HG03432 (cell line): Measurements from ENCODE around the gene HAUS6.
A peak's percentile ranks its signal among the peaks of the same experiment; 100 is the strongest.
"Not testable (repeated sequence)": the region's sequence is repeated elsewhere in the genome, so short reads cannot be mapped to it uniquely, and the experiment has no call there.

Experiments
- ATAC-seq: cut with Tn5 transposase; IDR thresholded peaks from one replicate; pipeline ENCODE4 v1.9.1; 2021; ENCODE audit warnings: mild to moderate bottlenecking, moderate library complexity; ENCODE audit not compliant: unreplicated experiment

Gene HAUS6

GRCh38 chr9:19036611-19037010 lies 66.1 kb downstream of the HAUS6 start:
- ATAC-seq = no peak

GRCh38 chr9:19033015-19033414 lies 69.7 kb downstream of the HAUS6 start, which contains the start of gene SAXO1:
Gene SAXO1, minus strand, starts transcription at chr9:19033209. Its CDS starts 301 bp downstream, at chr9:19032908.
- ATAC-seq = no peak

- no peak for ATAC-seq
Measured at GRCh38 chr9:19032406-19032805, 70.3 kb downstream of the HAUS6 start.

GRCh38 chr9:19030899-19031298 lies 71.8 kb downstream of the HAUS6 start:
- peak; percentile 78 for ATAC-seq

- ATAC-seq = peak; percentile 57
Measured at GRCh38 chr9:19028835-19029451, 73.8 kb downstream of the HAUS6 start.

- ATAC-seq = no peak
Measured at GRCh38 chr9:19027825-19028224, 74.9 kb downstream of the HAUS6 start.

- peak; percentile 37 for ATAC-seq
Measured at GRCh38 chr9:19026375-19026774, 76.3 kb downstream of the HAUS6 start.

GRCh38 chr9:19023078-19023477 lies 79.6 kb downstream of the HAUS6 start:
- ATAC-seq = no peak

- ATAC-seq = no peak
Measured at GRCh38 chr9:19022206-19022605, 80.5 kb downstream of the HAUS6 start.

- ATAC-seq = not testable (repeated sequence)
Measured at GRCh38 chr9:19021649-19022048, 81.1 kb downstream of the HAUS6 start.

GRCh38 chr9:19020886-19021455 lies 81.7 kb downstream of the HAUS6 start:
- ATAC-seq = no peak

GRCh38 chr9:19018201-19018600 lies 84.5 kb downstream of the HAUS6 start:
- no peak for ATAC-seq

GRCh38 chr9:19009391-19009965 lies 93.2 kb downstream of the HAUS6 start:
- ATAC-seq = no peak
